ENCODE data around the gene ASB7.

The ASB7 gene

DNA sequence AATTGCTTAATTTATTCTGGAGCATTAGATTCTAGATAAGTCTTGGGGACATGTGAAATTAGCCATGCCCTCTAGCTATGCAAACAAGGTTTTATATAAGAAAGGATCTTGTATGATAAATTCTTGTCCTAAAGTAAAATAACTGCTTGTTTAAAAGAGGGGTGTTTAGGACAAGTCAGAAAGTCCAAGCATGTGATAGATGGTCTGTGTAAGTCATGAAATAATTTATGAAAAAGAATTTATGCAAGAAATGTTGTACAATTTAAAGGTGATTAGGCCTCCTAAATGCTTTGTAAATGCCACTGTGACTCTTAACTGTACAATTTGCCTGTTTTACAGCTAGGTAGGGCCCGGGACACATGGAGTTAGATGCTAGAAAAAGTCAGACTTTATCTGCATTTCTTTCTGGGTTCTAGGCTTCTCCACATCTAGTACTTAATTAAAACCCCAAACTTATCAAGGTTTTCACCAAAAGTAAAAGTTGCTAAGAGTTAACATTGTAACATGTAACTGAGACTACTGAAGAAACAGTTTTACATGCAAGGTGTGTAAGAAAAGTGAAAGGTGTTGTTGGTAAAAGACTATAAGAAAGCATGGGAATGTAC is 13.6 kb upstream of the ASB7 start:
- TF ChIP-seq, protein P1, sequence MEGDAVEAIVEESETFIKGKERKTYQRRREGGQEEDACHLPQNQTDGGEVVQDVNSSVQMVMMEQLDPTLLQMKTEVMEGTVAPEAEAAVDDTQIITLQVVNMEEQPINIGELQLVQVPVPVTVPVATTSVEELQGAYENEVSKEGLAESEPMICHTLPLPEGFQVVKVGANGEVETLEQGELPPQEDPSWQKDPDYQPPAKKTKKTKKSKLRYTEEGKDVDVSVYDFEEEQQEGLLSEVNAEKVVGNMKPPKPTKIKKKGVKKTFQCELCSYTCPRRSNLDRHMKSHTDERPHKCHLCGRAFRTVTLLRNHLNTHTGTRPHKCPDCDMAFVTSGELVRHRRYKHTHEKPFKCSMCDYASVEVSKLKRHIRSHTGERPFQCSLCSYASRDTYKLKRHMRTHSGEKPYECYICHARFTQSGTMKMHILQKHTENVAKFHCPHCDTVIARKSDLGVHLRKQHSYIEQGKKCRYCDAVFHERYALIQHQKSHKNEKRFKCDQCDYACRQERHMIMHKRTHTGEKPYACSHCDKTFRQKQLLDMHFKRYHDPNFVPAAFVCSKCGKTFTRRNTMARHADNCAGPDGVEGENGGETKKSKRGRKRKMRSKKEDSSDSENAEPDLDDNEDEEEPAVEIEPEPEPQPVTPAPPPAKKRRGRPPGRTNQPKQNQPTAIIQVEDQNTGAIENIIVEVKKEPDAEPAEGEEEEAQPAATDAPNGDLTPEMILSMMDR (IDR thresholded peaks at IDR 0.05), result no peak

DNA sequence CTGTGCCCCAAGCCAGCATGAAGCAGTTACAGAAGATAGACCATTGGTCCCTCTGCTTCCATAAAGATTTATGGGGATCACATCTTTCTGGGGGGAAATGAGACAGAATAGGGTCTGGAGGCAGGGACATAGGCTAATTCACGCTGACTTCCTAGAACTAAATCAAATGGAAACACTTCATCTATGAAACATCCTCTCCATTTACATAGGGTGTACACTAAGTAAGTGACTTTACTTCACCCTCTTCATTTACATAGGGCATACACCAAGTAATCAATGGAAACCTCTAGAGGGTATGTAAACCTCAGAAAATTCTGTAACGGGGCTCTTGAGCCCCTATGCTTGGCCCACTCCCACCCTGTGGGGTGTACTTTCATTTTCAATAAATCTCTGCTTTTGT is 10.6 kb upstream of the ASB7 start:
- TF ChIP-seq, protein P1 (IDR thresholded peaks at IDR 0.05), result no peak

GRCh38 chr15:100592898-100593297 is 9.5 kb upstream of the ASB7 start:
- TF ChIP-seq, protein P1 (IDR thresholded peaks at IDR 0.05), result no peak

DNA sequence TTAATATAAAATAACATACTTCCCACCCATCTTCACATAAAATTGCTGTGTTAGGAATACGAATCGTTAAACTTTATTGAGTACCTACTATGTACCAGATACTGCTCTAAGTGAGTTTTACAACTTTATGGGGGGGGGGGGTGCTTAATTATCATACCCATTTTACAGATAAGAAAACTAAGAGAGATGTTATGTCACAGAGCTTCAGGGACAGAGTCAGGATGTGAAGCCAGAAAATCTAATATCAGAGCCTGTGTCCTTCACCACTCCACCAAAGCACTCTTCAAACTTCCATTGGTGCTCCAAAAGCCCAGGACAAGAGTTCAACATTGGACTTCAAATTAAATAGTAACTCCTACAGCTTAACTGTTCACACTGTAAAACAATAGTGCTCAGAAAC is 9.0 kb upstream of the ASB7 start:
- TF ChIP-seq, protein P1 (IDR thresholded peaks at IDR 0.05), result no peak

- TF ChIP-seq, protein P1 (IDR thresholded peaks at IDR 0.05), result no peak
These were observed 6.4 kb upstream of the ASB7 start for GRCh38 chr15:100595964-100596363.

GRCh38 chr15:100596792-100597191 is 5.6 kb upstream of the ASB7 start:
- TF ChIP-seq, protein P1 (IDR thresholded peaks at IDR 0.05), result no peak

- TF ChIP-seq, protein P1 (IDR thresholded peaks at IDR 0.05), result no peak
These were observed 4.5 kb upstream of the ASB7 start for GRCh38 chr15:100597862-100598261.

DNA sequence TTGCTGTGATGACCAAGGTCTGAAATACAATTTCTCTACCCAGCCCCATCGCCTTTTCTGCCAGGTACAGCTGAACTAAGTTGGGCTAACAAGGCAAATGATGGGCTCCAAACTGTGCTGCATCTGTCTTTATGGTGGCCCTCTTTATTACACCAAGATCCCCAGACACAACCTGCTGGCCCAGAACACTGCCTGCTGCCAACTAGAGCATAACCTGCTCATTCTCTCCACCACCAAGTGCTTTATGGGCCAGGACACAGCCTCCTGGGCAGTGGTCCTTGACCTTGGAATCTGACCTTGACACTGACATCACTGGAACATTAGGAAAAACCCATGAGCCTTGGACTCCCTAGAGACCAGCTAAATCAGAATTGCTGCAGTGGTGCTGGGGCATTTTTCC is 3.7 kb upstream of the ASB7 start:
- TF ChIP-seq, protein P1 (IDR thresholded peaks at IDR 0.05), result no peak

Data from LNCAP (cell line).